Activated CD8-positive, alpha-beta memory T cell treated with anti-CD3 and anti-CD28 coated beads, Interleukin-2, amount 50 U/mL, for 4 hours (primary cell): Measurements from ENCODE around the gene PDZRN4.

Experiments
- DNase-seq: peaks from one replicate; pipeline ENCODE4 v3.0.0-alpha.2; 2020

Gene PDZRN4

GRCh38 chr12:41460906-41461305 is 272.8 kb downstream of the PDZRN4 start:
- no peak for DNase-seq

- no peak for DNase-seq
Observed at GRCh38 chr12:41462312-41462711, 274.2 kb downstream of the PDZRN4 start.

- DNase-seq, result no peak
Observed at GRCh38 chr12:41465526-41465925, 277.4 kb downstream of the PDZRN4 start.

- DNase-seq, result no peak
Observed at GRCh38 chr12:41466300-41466699, 278.2 kb downstream of the PDZRN4 start.

GRCh38 chr12:41466802-41467201 is 278.7 kb downstream of the PDZRN4 start:
- DNase-seq, result no peak

GRCh38 chr12:41467591-41468325 is 279.6 kb downstream of the PDZRN4 start:
- DNase-seq, result no peak

- DNase-seq, result no peak
Observed at GRCh38 chr12:41468341-41468740, 280.2 kb downstream of the PDZRN4 start.

- no peak for DNase-seq
Observed at GRCh38 chr12:41468756-41469155, 280.6 kb downstream of the PDZRN4 start.

GRCh38 chr12:41473441-41473840 is 285.3 kb downstream of the PDZRN4 start:
- DNase-seq, result no peak

GRCh38 chr12:41474001-41474400 is 285.9 kb downstream of the PDZRN4 start:
- DNase-seq, result no peak

GRCh38 chr12:41476499-41477439 is 288.6 kb downstream of the PDZRN4 start:
- no peak for DNase-seq

- no peak for DNase-seq
Observed at GRCh38 chr12:41479426-41479825, 291.3 kb downstream of the PDZRN4 start.

GRCh38 chr12:41485203-41485602 is 297.1 kb downstream of the PDZRN4 start:
- DNase-seq, result no peak

GRCh38 chr12:41486718-41487117 is 298.6 kb downstream of the PDZRN4 start:
- DNase-seq, result no peak

- DNase-seq, result no peak
Observed at GRCh38 chr12:41496009-41496408, 307.9 kb downstream of the PDZRN4 start.

- DNase-seq, result no peak
Observed at GRCh38 chr12:41497409-41497808, 309.3 kb downstream of the PDZRN4 start.

- no peak for DNase-seq
Observed at GRCh38 chr12:41504976-41505375, 316.9 kb downstream of the PDZRN4 start.

GRCh38 chr12:41507286-41507685 is 319.2 kb downstream of the PDZRN4 start:
- DNase-seq, result no peak

- no peak for DNase-seq
Observed at GRCh38 chr12:41509271-41510055, 321.3 kb downstream of the PDZRN4 start.

GRCh38 chr12:41510470-41510869 is 322.4 kb downstream of the PDZRN4 start:
- DNase-seq, result no peak

GRCh38 chr12:41511247-41511646 is 323.1 kb downstream of the PDZRN4 start:
- no peak for DNase-seq

GRCh38 chr12:41512497-41512896 is 324.4 kb downstream of the PDZRN4 start:
- DNase-seq, result no peak
